GM10266 (cell line): ENCODE results near the gene PDCD10.

Experiments used
- DNase-seq: peaks from one replicate; pipeline ENCODE4 v3.0.0; 2012; ENCODE audit errors: extremely low spot score
- CTCF ChIP-seq: IDR thresholded peaks from 2 replicates; pipeline ENCODE4 v1.5.1; 2012; ENCODE audit warnings: mild to moderate bottlenecking, low read depth; ENCODE audit not compliant: control insufficient read depth, insufficient read depth; ENCODE audit errors: missing control alignments

Gene PDCD10

GRCh38 chr3:167735233-167736138, 794 bp upstream of the PDCD10 start, which contains the start of gene SERPINI1:
SERPINI1 (plus strand) TSS chr3:167735721; CDS start chr3:167789129, 53,408 bp downstream.
- peak; percentile 71 for DNase-seq
- no peak for TF ChIP-seq CTCF

GRCh38 chr3:167733961-167734497, 663 bp downstream of the PDCD10 start:
- DNase-seq: no peak
- no peak for TF ChIP-seq CTCF

GRCh38 chr3:167732313-167733065, 2.2 kb downstream of the PDCD10 start:
- no peak for TF ChIP-seq CTCF
- no peak for DNase-seq

GRCh38 chr3:167731393-167731792, 3.3 kb downstream of the PDCD10 start:
- no peak for TF ChIP-seq CTCF
- no peak for DNase-seq

- no peak for TF ChIP-seq CTCF
- no peak for DNase-seq
Measured at GRCh38 chr3:167729591-167729990, 5.1 kb downstream of the PDCD10 start.

- no peak for DNase-seq
- TF ChIP-seq CTCF: no peak
Measured at GRCh38 chr3:167728632-167729323, 5.9 kb downstream of the PDCD10 start.
